Peyer's patch (tissue), 4 donors: ENCODE measurements around the gene PIP5K1B. TPM values are rescaled to one million over a fixed set of nuclear protein-coding genes. Genes with fewer than 3 reads are reported as not detected.
A peak's percentile ranks its signal among the peaks of the same experiment; 100 is the strongest.

Experiments used
- DNase-seq, 3 donors: peaks; one replicate each; pipeline ENCODE4 v3.0.0-alpha.2; 2017 to 2019
- H3K27ac ChIP-seq, 4 donors: fragments of 200-600 bp; sonication (generic); one replicate each; pipeline ENCODE4 v1.5.1; 2016 to 2019
- H3K27me3 ChIP-seq, 2 donors: fragments of 200-600 bp; sonication (generic); one replicate each; pipeline ENCODE4 v1.5.1; 2019
- H3K36me3 ChIP-seq, 3 donors: fragments of 200-600 bp; sonication (generic); one replicate each; pipeline ENCODE4 v1.5.1; 2016 to 2019
- H3K4me1 ChIP-seq, 4 donors: fragments of 200-600 bp; sonication (generic); one replicate each; pipeline ENCODE4 v1.5.1; 2016 to 2019
- H3K4me3 ChIP-seq, 4 donors: fragments of 200-600 bp; sonication (generic); 1 replicate in 3 of 4; 2 replicates in 1 of 4; pipeline ENCODE4 v1.5.1; 2016 to 2019; ENCODE audit warnings: mild to moderate bottlenecking in 1 of 4
- H3K9me3 ChIP-seq, 4 donors: fragments of 200-600 bp; sonication (generic); one replicate each; pipeline ENCODE4 v1.5.1; 2016 to 2019; ENCODE audit warnings: mild to moderate bottlenecking in 1 of 4
- POLR2A ChIP-seq, 2 donors: fragments of 450-650 bp; IDR thresholded peaks; one replicate each; pipeline ENCODE4 v1.5.1; 2017; ENCODE audit warnings: antibody characterized with exemption in 2 of 2, mild to moderate bottlenecking in 2 of 2, moderate library complexity in 2 of 2
- total RNA-seq, 4 donors: library from RNA; depleted of rRNA; stranded (reverse); fragments of >200 nt; gene quantifications; one replicate each; pipeline ENCODE4 v1.1.0, GENCODE V29; 2016
- TF ChIP-seq, protein P1 (sequence below), 6 experiments: fragments of 450-650 bp in 4 of 6; fragments of 200-600 bp in 2 of 6; sonication (generic) in 1 of 6; IDR thresholded peaks; one replicate each; pipeline ENCODE4 v1.5.1; 2017 to 2019; ENCODE audit warnings: antibody characterized with exemption in 6 of 6, mild to moderate bottlenecking in 3 of 6, moderate library complexity in 1 of 6

PIP5K1B gene
- total RNA-seq, 4 donors from 2014 or later, result 15.7 to 60.1 (median 54.4) TPM

DNA sequence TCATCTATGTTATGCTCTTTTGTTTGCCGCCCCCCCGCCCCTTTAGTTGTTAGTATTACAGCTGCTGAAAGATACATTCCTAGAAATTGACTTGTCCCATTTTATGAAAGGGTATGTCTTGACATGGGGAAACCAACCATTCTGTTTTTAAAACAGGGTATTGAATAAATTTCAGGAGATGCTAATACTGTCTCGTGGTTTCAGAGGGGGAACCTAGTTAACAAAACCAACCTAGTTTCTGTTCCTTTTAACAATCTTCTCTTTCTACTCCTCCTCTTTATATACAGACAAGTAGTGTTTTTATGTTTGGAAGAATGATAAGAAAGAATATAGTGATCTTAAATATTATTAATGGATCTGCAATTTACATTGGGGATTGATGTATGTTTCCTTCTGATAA, 3.5 kb downstream of the PIP5K1B start:
- H3K27ac ChIP-seq, result peak overlapping the region in 1 of 4 donors; percentile 98
- peaks cover 0 to 17% (median 5%) of the 10 kb centered on the region in 4 donors for H3K4me1 ChIP-seq

DNA sequence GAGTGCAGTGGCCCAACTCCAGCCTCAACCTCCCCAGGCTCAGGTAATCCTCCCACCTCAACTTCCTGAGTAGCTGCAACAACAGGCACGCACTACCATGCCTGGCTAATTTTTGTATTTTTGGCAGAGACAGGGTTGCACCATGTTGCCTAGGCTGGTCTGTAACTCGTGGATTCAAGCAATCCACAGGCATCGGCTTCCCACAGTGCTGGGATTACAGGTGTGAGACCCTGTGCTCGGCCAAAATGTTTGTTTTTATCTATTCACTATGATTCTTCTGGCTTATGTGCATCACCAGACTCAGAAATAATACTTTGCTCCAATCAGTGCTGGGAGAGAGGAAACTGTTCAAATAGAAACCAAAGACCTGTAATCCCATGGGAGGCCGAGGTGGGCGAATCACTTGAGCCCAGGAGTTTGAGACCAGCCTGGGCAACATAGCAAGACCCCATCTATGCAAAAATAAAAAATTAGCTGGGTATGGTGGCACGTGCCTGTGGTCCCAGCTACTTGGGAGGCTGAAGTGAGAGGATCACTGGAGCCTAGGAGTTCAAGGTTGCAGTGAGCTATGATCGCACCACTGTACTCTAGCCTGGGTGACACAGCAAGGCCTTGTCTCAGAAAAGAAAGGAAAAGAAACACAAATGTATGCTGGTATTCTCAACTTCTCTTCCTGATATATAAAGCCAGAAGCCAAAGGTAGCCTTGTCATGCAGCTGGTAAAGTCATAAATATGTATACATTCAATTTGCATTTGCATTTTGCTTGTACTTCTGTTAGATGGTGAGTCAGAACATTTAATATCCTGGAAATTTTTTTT, 4.5 kb downstream of the PIP5K1B start:
- Histone ChIP-seq H3K36me3 (no peaks in the 10 kb centered on the region), H3K27ac (peak overlapping the region in 2 of 4 donors; percentile 42 to 52), H3K4me3 (no peak overlapping the region), H3K9me3 (no peaks in the 10 kb centered on the region), H3K27me3 (no peaks in the 10 kb centered on the region), H3K4me1 (peaks cover 0 to 17% (median 5%) of the 10 kb centered on the region in 4 donors)
- TF ChIP-seq, protein P1, sequence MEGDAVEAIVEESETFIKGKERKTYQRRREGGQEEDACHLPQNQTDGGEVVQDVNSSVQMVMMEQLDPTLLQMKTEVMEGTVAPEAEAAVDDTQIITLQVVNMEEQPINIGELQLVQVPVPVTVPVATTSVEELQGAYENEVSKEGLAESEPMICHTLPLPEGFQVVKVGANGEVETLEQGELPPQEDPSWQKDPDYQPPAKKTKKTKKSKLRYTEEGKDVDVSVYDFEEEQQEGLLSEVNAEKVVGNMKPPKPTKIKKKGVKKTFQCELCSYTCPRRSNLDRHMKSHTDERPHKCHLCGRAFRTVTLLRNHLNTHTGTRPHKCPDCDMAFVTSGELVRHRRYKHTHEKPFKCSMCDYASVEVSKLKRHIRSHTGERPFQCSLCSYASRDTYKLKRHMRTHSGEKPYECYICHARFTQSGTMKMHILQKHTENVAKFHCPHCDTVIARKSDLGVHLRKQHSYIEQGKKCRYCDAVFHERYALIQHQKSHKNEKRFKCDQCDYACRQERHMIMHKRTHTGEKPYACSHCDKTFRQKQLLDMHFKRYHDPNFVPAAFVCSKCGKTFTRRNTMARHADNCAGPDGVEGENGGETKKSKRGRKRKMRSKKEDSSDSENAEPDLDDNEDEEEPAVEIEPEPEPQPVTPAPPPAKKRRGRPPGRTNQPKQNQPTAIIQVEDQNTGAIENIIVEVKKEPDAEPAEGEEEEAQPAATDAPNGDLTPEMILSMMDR (IDR thresholded peaks at IDR 0.05), result no peak
- TF ChIP-seq POLR2A (IDR thresholded peaks at IDR 0.05), result no peak
- no peak for DNase-seq

More for the DNA sequence above, 3.5 kb downstream of the PIP5K1B start:
- Histone ChIP-seq H3K4me3 (peak overlapping the region in 1 of 4 donors; percentile 13), H3K36me3 (no peaks in the 10 kb centered on the region), H3K9me3 (no peaks in the 10 kb centered on the region), H3K27me3 (no peaks in the 10 kb centered on the region)
- TF ChIP-seq, protein P1 (IDR thresholded peaks at IDR 0.05), result no peak
- TF ChIP-seq POLR2A (IDR thresholded peaks at IDR 0.05), result no peak
- no peak for DNase-seq

DNA sequence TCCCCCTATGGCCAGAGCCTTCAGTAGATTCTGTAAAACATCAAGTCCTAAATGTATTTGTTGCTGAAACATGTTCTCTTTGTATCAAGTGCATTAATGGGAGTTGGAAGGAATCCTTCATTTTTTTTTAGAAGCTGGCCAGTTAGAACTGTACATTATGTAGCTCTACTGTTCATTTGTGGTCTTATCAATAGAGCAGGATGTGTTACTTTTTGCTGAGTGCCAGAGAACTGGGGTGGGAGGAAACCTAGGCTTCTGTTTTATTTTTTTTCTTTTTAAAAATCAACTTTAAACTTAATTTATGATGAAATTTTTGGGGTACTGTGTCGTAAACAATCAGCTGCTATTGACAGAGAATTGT, 5.1 kb downstream of the PIP5K1B start:
- H3K9me3 ChIP-seq, result no peaks in the 10 kb centered on the region
- H3K4me3 ChIP-seq, result no peak overlapping the region
- H3K36me3 ChIP-seq, result no peaks in the 10 kb centered on the region
- H3K4me1 ChIP-seq, result peaks cover 0 to 17% (median 2%) of the 10 kb centered on the region in 4 donors
- no peaks in the 10 kb centered on the region for H3K27me3 ChIP-seq
- no peak for TF ChIP-seq POLR2A (IDR thresholded peaks at IDR 0.05)
- TF ChIP-seq, protein P1 (IDR thresholded peaks at IDR 0.05), result no peak
- no peak for DNase-seq
- peak overlapping the region in 2 of 4 donors; percentile 42 to 52 for H3K27ac ChIP-seq

DNA sequence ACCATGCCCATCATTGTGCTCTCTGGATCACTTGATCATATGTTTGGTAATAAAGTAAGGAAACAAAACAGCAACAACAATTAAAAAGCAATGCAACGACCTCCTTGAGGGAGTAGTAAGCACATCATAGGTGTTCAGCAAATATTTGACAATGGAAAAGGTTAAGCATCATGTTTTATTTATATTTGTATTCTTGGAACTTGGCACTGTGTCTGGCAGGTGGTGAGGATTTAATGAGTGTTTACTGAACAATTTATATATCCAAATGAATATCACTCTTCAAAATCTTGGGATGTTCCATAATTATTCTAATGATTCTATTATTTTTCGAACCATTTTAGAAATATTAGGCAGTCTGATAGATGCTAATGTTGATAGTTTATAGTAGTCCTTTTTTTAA, 6.2 kb downstream of the PIP5K1B start:
- TF ChIP-seq POLR2A (IDR thresholded peaks at IDR 0.05), result no peak
- TF ChIP-seq, protein P1 (IDR thresholded peaks at IDR 0.05), result no peak
- no peak for DNase-seq
- H3K36me3 ChIP-seq, result no peaks in the 10 kb centered on the region
- H3K4me1 ChIP-seq, result peaks cover 0 to 17% (median 2%) of the 10 kb centered on the region in 4 donors
- no peak overlapping the region for H3K27ac ChIP-seq
- no peaks in the 10 kb centered on the region for H3K27me3 ChIP-seq
- no peaks in the 10 kb centered on the region for H3K9me3 ChIP-seq
- H3K4me3 ChIP-seq, result no peak overlapping the region

DNA sequence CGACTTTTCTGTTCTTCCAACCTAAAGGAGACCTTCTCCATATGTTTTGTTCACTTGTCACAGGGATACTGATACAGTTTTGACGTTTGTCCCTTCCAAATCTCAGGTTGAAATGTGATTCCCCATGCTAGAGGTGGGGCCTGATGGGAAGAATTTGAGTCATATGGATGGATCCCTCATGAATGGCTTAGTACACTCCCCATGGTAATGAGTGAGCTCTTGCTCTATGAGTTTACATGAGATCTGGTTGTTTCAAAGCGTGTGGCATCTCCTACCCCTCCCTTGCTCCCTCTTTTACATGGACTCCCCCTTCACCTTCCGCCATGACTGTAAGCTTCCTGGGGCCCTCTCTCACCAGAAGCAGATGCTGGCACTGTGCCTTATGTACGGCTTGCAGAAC, 6.9 kb downstream of the PIP5K1B start:
- no peaks in the 10 kb centered on the region for H3K36me3 ChIP-seq
- H3K9me3 ChIP-seq, result no peaks in the 10 kb centered on the region
- H3K4me1 ChIP-seq, result peaks cover 0 to 21% (median 2%) of the 10 kb centered on the region in 4 donors
- no peak for DNase-seq
- no peak overlapping the region for H3K27ac ChIP-seq
- H3K27me3 ChIP-seq, result no peaks in the 10 kb centered on the region
- H3K4me3 ChIP-seq, result no peak overlapping the region
- no peak for TF ChIP-seq POLR2A (IDR thresholded peaks at IDR 0.05)
- TF ChIP-seq, protein P1 (IDR thresholded peaks at IDR 0.05), result no peak
